GM19023 (cell line): ENCODE data around the gene DHRSX.
A peak's percentile ranks its signal among the peaks of the same experiment; 100 is the strongest.
"Not testable (repeated sequence)": the region's sequence is repeated elsewhere in the genome, so short reads cannot be mapped to it uniquely, and the experiment has no call there.

Experiments used
- ATAC-seq: cut with Tn5 transposase; IDR thresholded peaks from one replicate; pipeline ENCODE4 v1.9.1; 2021; ENCODE audit warnings: mild to moderate bottlenecking, moderate library complexity; ENCODE audit not compliant: unreplicated experiment

The DHRSX gene

GRCh38 chrX:2521092-2521926 lies 20.5 kb upstream of the DHRSX start:
- ATAC-seq = peak; percentile 73

DNA sequence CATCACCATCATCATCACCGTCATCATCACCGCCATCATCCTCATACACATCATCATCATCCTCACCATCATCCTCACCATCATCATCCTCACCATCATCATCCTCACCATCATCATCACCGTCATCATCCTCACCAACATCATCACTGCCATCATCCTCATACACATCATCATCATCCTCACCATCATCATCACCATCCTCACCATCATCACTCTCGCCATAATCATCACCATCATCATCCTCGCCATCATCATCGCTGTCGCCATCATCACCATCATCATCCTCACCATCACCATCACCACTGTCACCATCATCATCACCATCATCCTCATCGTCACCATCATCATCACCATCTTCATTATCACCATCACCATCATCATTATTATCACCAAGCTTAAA lies 19.8 kb upstream of the DHRSX start:
- no peak for ATAC-seq

GRCh38 chrX:2519638-2520037 lies 18.9 kb upstream of the DHRSX start:
- not testable (repeated sequence) for ATAC-seq

DNA sequence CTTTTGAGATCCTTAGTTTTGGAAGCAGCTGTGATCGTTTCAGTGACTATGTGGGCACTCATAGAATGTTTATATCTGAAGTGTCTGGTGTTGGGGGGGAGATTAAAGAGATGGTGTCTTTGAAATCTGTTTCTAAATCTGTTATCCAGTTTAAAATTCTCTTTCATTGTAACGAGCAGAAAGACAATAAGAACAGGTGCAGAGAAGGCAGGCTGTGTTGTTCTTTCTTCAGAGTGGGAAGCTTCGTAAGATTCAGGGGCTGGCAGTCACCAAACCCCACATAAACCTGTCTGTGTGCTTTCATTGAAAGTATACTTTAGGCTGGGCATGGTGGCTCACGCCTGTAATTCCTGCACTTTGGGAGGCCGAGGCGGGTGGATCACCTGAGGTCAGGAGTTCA lies 16.3 kb upstream of the DHRSX start:
- no peak for ATAC-seq

DNA sequence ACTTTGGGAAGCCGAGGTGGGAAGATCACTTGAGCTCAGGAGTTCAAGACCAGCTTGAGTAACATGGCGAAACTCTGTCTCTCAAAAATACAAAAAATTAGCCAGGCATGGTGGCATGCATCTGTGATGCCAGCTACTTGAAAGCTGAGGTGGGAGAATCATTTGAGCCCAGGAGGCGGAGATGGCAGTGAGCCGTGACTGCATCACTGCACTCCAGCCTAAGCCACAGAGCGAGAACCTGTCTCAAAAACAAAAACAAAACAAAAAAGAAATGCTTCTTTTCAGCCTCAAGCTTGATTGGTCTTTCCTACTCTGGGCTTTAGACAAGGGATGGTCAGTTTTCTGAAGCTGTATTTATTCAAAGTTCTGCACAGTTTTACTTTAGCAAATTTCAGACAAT lies 15.8 kb upstream of the DHRSX start:
- ATAC-seq = peak; percentile 54

GRCh38 chrX:2514131-2514530 lies 13.4 kb upstream of the DHRSX start:
- no peak for ATAC-seq

- ATAC-seq = no peak
Observed at GRCh38 chrX:2513121-2513664, 12.4 kb upstream of the DHRSX start.

- no peak for ATAC-seq
Observed at GRCh38 chrX:2512501-2512900, 11.7 kb upstream of the DHRSX start.

DNA sequence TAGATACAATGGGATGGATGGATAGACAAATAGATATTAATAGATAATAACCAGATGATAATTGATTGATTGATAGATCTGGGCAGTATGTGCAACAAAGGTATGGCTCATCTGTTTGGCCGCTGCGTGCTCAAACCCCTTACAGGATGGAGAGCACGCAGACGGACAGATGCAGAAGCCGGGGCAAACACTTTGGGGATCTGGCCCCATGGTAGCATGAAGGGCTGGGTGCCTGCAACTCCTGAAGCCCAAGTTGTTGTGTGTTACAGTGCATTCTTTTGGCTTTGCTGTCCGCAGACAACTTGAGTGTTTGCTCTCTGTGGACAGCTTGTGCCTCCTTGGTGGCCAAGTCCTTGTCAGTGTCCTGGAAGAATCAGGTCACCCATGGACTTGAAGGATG lies 10.6 kb upstream of the DHRSX start:
- ATAC-seq = no peak

DNA sequence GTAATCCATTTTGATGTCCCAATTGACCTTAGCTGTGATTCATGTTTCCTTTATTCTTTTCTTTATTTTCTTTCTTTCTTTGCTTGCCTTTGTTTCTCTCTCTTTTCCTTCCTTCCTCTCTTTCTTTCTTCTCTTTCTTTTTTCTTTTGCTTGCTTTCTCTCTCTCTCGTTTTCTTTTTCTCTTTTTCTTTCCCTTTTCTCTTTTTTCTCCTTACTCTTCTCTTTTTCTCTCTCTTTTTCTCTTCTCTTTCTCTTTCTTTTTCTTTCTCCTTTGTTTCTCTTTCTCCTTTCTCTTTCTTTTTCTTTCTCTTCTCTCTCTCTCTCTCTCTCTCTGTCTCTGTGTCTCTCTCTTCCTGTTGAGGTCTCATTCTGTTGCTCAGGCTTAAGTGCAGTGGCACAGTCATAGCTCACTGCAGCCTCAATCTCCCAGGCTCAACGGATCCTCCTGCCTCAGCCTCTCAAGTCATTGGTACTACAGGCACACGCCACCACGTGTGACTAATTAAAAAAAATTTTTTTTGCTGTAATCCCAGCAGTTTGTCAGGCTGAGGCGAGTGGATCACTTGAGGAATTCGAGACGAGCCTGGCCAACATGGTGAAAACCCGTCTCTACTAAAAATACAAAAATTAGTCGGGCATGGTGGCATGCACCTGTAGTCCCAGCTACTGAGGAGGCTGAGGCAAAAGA lies 8.0 kb upstream of the DHRSX start:
- no peak for ATAC-seq

DNA sequence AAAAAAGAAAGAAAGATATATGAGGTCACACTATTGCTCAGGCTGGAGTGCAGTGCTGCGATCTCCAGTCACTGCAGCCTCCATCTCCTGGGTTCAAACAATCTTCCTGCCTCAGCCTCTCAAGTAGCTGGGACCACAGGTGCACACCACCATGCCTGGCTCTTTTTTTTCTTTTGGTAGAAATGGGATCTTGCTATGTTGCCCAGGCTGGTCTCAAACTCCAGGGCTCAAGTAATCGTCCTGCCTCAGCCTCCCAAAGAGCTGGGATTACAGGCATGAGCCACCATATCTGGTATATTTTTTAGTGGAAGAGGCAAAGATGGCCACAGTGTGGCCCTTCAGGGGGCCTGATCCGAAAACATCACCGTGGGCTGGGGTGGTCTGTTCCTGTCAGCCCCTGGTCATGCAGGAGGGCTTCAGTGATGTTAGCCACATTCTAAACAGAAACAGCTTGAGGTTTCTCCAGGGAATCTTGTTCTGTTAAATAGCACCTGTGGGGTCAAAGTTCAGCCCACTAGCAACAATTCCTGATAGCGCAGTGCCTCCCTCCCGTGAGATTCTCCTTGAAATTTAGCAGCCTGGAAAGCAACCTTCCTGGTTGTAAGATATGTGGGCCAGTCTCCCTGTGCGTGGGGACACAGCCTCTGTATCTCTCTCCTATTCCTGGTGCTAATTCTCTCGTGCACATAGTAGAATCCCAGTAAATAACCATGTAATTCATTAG lies 7.3 kb upstream of the DHRSX start:
- ATAC-seq = no peak

GRCh38 chrX:2507196-2507595 lies 6.4 kb upstream of the DHRSX start:
- no peak for ATAC-seq

- ATAC-seq = not testable (repeated sequence)
Observed at GRCh38 chrX:2505341-2505740, 4.6 kb upstream of the DHRSX start.

- ATAC-seq = no peak
Observed at GRCh38 chrX:2504706-2505332, 4.0 kb upstream of the DHRSX start.

DNA sequence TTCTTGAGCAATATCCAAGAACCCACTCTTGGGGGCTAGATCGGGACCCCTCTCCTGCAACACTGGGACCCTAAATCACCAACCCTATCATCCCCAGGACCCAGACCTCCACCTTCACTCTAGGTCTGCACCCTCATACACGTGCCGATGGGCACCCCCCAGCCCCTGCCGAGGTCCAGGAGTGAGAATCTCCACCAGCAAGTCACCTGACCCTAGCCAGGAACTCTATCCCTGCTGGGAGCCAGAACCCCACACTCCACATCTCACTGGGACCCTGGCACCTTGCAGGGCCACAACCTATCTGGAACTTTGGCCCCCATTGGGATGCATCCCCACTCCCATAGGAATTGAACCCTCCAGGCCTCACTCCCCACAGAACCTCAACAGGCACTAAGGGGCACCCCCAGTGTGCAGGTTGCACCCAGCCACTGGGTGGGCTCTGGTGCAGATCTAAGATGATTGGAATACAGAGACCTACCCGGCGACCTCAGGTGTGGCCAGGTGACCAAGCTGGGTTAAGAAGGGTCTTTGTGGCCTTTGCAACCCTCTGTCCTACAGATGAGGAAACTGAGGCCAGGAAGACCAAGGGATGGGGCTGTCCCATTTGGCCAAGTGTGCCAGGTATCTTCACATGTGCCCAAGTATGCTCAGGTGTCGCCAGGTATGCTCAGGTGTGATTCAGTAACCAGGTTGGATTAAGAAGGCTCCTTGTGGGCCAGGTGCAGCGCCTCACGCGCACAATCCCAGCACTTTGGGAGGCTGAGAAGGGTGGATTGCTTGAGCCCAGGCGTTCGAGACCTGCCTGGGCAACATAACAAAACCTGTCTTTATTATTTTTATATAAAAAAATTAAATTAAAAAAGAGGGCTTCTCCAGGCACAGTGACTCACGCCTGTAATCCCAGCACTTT lies 3.1 kb upstream of the DHRSX start:
- ATAC-seq = no peak

DNA sequence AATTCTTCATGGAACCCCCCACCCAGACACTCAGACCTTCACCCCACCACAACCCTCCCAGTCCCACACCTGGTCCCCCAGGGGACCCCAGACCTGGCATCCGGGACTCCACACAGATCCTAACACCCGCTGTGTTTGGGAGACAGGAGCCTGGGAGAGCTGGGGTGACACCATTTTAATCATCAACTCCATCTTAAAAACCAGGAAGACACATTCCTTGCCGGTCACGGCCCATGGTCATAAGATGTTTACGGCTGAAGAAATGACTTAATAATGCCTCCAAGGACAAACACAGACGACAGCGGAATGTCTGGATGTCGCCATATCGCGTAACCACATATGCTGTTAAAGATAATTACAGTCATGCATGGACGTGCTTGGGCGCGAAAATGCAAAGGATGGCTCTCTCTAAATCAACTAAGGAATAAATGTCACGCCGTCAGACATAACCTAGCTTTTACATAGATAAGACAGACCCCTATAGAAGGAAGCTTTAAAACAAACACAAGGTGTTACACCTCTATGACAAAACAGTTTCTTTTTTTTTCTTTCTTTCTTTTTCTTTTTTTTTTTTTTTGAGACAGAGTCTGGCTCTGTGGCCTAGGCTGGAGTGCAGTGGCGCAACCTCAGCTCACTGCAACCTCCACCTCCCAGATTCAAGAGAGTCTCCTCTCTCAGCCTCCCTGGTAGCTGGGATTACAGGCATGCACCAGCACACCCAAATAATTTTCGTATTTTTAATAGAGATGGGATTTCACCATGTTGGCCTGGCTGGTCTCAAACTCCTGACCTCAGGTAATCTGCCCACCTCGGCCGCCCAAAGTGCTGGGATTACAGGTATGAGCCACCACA lies 2.1 kb upstream of the DHRSX start:
- ATAC-seq = no peak

- no peak for ATAC-seq
Observed at GRCh38 chrX:2502120-2502667, 1.4 kb upstream of the DHRSX start.

- ATAC-seq = no peak
Observed at GRCh38 chrX:2501559-2502102, 855 bp upstream of the DHRSX start.
